HepG2 (cell line): ENCODE results near the gene NAA38. TPM values are rescaled to one million over a fixed set of nuclear protein-coding genes. Genes with fewer than 3 reads are reported as not detected.

Source experiments
- ATAD3A ChIP-seq: sonication (generic); formaldehyde crosslinking; IDR thresholded peaks from 2 replicates; pipeline ENCODE4 v1.4.0; 2020; ENCODE audit warnings: missing genetic modification reagents
- BCLAF1 ChIP-seq: fragments of 450-650 bp; IDR thresholded peaks from 2 replicates; pipeline ENCODE4 v1.6.1; 2017; ENCODE audit warnings: mild to moderate bottlenecking
- DMAP1 ChIP-seq: IDR thresholded peaks from 2 replicates; pipeline ENCODE4 v1.6.1; 2016
- DR1 ChIP-seq: sonication (generic); formaldehyde crosslinking; IDR thresholded peaks from 2 replicates; pipeline ENCODE4 v1.8.0; 2021; ENCODE audit warnings: mild to moderate bottlenecking, missing genetic modification reagents, inconsistent platforms
- HNF4A ChIP-seq: sonication (generic); formaldehyde crosslinking; IDR thresholded peaks from 2 replicates; pipeline ENCODE4 v1.4.0; 2020; ENCODE audit warnings: missing genetic modification reagents
- HOXA3 ChIP-seq: sonication (generic); formaldehyde crosslinking; IDR thresholded peaks from 2 replicates; pipeline ENCODE4 v1.5.0; 2020; ENCODE audit warnings: missing genetic modification reagents
- KDM1A ChIP-seq: IDR thresholded peaks from 2 replicates; pipeline ENCODE4 v1.6.1; 2016; ENCODE audit warnings: missing compliant biosample characterization
- MAX ChIP-seq: IDR thresholded peaks from 2 replicates; pipeline ENCODE4 v1.6.1; 2012; ENCODE audit warnings: inconsistent platforms
- NCOR1 ChIP-seq: fragments of 200-600 bp; sonication (generic); IDR thresholded peaks from 2 replicates; pipeline ENCODE4 v1.7.0; 2017; ENCODE audit warnings: antibody characterized with exemption, low read length, borderline replicate concordance
- SETDB1 ChIP-seq: sonication (generic); formaldehyde crosslinking; IDR thresholded peaks from 2 replicates; pipeline ENCODE4 v1.5.1; 2020; ENCODE audit warnings: missing genetic modification reagents, mild to moderate bottlenecking, borderline replicate concordance
- SMAD1 ChIP-seq: sonication (generic); formaldehyde crosslinking; IDR thresholded peaks from 2 replicates; pipeline ENCODE4 v1.4.0; 2020; ENCODE audit warnings: missing genetic modification reagents, low read depth, mild to moderate bottlenecking, borderline replicate concordance
- TBX3 ChIP-seq: fragments of 450-650 bp; IDR thresholded peaks from 2 replicates; pipeline ENCODE4 v1.6.1; 2017; ENCODE audit warnings: antibody characterized with exemption, mild to moderate bottlenecking, inconsistent platforms, borderline replicate concordance
- ZBTB38 ChIP-seq: sonication (generic); formaldehyde crosslinking; IDR thresholded peaks from 2 replicates; pipeline ENCODE4 v1.5.1; 2020; ENCODE audit warnings: mild to moderate bottlenecking, missing genetic modification reagents
- ZBTB39 ChIP-seq: sonication (generic); formaldehyde crosslinking; IDR thresholded peaks from 2 replicates; pipeline ENCODE4 v1.5.0; 2020; ENCODE audit warnings: missing genetic modification reagents
- ZNF263 ChIP-seq: sonication (generic); formaldehyde crosslinking; IDR thresholded peaks from 2 replicates; pipeline ENCODE4 v1.4.0; 2020; ENCODE audit warnings: missing genetic modification reagents
- ZNF264 ChIP-seq: sonication (generic); formaldehyde crosslinking; IDR thresholded peaks from 2 replicates; pipeline ENCODE4 v1.4.0; 2020; ENCODE audit warnings: missing genetic modification reagents
- ZNF354B ChIP-seq: sonication (generic); formaldehyde crosslinking; IDR thresholded peaks from 2 replicates; pipeline ENCODE4 v1.8.0; 2022; ENCODE audit warnings: mild to moderate bottlenecking, missing genetic modification reagents
- ZNF446 ChIP-seq: sonication (generic); formaldehyde crosslinking; IDR thresholded peaks from 2 replicates; pipeline ENCODE4 v1.5.0; 2020; ENCODE audit warnings: mild to moderate bottlenecking, missing genetic modification reagents
- ZNF670 ChIP-seq: sonication (generic); formaldehyde crosslinking; IDR thresholded peaks from 2 replicates; pipeline ENCODE4 v1.8.0; 2022; ENCODE audit warnings: mild to moderate bottlenecking, missing genetic modification reagents, borderline replicate concordance
- ZNF780A ChIP-seq: sonication (generic); formaldehyde crosslinking; IDR thresholded peaks from 2 replicates; pipeline ENCODE4 v1.8.0; 2022; ENCODE audit warnings: mild to moderate bottlenecking, missing genetic modification reagents, moderate library complexity
- polyA plus RNA-seq, 8 experiments: library from polyadenylated mRNA; depleted of rRNA in 3 of 8; stranded (reverse) in 7 of 8; unstranded in 1 of 8; fragments of >200 nt; fragmentation: Illumina TruSeq in 4 of 8; extraction: Trizol in 4 of 8; gene quantifications; 2 replicates each; pipeline versions ENCODE4 v1.2.1 to v1.2.3, GENCODE V29; 2011 to 2016; ENCODE audit warnings: low read depth in 4 of 8, missing spikeins in 1 of 8, mixed read lengths in 1 of 8; ENCODE audit not compliant: insufficient read depth in 1 of 8
- total RNA-seq, 5 experiments: library from RNA; depleted of rRNA; stranded (reverse); fragments of >200 nt; fragmentation: Illumina TruSeq; extraction: Trizol; gene quantifications; 2 replicates each; pipeline ENCODE4 v1.2.3, GENCODE V29; 2016; ENCODE audit warnings: low read depth in 1 of 5
- TF ChIP-seq, protein P1 (sequence below): sonication (generic); formaldehyde crosslinking; IDR thresholded peaks from 2 replicates; pipeline ENCODE4 v1.4.0; 2020; ENCODE audit warnings: mild to moderate bottlenecking, missing genetic modification reagents
- TF ChIP-seq, protein P2 (sequence below): sonication (generic); formaldehyde crosslinking; IDR thresholded peaks from 2 replicates; pipeline ENCODE4 v1.4.0; 2020; ENCODE audit warnings: missing genetic modification reagents

NAA38 gene
- total and polyA plus RNA-seq, 2 of the 13 experiments (the other 11 are each of a cell fraction or from before 2014, with no cell fraction given) = 46.9 to 91.6 TPM

GRCh38 chr17:7833011-7833794 is 24.2 kb downstream of the NAA38 start (continued):
- TF ChIP-seq ZNF670 (peak; percentile 33; the same call in 1 of the 2 replicates), ZNF263 (0 out of 2 replicates have a peak, but pooled peaks have one; percentile 12), ZBTB39 (CRISPR knock-in tag) (no peak), TBX3 (no peak), ZNF354B (CRISPR knock-in tag) (no peak), ZBTB38 (CRISPR knock-in tag) (0 out of 2 replicates have a peak, but pooled peaks have one; percentile 12), NCOR1 (no peak), HNF4A (peak; percentile 28; the same call in 1 of the 2 replicates), MAX (no peak), DR1 (CRISPR knock-in tag) (no peak), SMAD1 (CRISPR knock-in tag) (no peak), DMAP1 (CRISPR knock-in tag) (no peak), ATAD3A (no peak), ZNF446 (CRISPR knock-in tag) (no peak), SETDB1 (CRISPR knock-in tag) (no peak), ZNF264 (CRISPR knock-in tag) (no peak), KDM1A (CRISPR knock-in tag) (no peak), ZNF780A (CRISPR knock-in tag) (no peak), HOXA3 (CRISPR knock-in tag) (no peak), BCLAF1 (no peak)
- TF ChIP-seq, protein P1, sequence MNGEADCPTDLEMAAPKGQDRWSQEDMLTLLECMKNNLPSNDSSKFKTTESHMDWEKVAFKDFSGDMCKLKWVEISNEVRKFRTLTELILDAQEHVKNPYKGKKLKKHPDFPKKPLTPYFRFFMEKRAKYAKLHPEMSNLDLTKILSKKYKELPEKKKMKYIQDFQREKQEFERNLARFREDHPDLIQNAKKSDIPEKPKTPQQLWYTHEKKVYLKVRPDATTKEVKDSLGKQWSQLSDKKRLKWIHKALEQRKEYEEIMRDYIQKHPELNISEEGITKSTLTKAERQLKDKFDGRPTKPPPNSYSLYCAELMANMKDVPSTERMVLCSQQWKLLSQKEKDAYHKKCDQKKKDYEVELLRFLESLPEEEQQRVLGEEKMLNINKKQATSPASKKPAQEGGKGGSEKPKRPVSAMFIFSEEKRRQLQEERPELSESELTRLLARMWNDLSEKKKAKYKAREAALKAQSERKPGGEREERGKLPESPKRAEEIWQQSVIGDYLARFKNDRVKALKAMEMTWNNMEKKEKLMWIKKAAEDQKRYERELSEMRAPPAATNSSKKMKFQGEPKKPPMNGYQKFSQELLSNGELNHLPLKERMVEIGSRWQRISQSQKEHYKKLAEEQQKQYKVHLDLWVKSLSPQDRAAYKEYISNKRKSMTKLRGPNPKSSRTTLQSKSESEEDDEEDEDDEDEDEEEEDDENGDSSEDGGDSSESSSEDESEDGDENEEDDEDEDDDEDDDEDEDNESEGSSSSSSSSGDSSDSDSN = 0 out of 2 replicates have a peak, but pooled peaks have one; percentile 1
- TF ChIP-seq, protein P2, sequence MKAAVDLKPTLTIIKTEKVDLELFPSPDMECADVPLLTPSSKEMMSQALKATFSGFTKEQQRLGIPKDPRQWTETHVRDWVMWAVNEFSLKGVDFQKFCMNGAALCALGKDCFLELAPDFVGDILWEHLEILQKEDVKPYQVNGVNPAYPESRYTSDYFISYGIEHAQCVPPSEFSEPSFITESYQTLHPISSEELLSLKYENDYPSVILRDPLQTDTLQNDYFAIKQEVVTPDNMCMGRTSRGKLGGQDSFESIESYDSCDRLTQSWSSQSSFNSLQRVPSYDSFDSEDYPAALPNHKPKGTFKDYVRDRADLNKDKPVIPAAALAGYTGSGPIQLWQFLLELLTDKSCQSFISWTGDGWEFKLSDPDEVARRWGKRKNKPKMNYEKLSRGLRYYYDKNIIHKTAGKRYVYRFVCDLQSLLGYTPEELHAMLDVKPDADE (CRISPR knock-in tag) = no peak
